ENCODE results near the gene PNPLA8.

DNA sequence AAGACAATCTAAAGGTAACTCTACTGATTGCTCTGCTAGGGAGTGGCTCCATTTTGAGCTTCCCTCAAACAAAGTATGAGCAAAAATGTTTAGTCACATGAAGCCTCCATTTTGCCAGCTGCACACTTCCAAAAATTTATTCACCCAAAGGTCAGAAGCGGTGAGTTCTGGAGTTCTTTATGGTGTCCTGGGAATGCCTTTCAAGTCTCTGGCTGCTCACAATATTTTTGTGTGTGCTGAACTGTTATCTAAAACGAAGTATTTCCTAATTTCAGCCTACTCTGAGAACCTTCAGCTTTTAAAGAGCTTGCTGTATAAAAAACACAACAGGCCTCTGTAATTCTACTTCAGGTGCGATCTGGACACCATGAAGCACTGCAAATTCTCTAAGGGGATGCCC lies 85.3 kb downstream of the PNPLA8 start:
- TF ChIP-seq, protein P1, sequence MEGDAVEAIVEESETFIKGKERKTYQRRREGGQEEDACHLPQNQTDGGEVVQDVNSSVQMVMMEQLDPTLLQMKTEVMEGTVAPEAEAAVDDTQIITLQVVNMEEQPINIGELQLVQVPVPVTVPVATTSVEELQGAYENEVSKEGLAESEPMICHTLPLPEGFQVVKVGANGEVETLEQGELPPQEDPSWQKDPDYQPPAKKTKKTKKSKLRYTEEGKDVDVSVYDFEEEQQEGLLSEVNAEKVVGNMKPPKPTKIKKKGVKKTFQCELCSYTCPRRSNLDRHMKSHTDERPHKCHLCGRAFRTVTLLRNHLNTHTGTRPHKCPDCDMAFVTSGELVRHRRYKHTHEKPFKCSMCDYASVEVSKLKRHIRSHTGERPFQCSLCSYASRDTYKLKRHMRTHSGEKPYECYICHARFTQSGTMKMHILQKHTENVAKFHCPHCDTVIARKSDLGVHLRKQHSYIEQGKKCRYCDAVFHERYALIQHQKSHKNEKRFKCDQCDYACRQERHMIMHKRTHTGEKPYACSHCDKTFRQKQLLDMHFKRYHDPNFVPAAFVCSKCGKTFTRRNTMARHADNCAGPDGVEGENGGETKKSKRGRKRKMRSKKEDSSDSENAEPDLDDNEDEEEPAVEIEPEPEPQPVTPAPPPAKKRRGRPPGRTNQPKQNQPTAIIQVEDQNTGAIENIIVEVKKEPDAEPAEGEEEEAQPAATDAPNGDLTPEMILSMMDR (IDR thresholded peaks at IDR 0.05 in 4 of 5, conservative IDR thresholded peaks at IDR 0.05 in 1 of 5) = no peak
- no peak for TF ChIP-seq POLR2A (IDR thresholded peaks at IDR 0.05)
